H1 (cell line): ENCODE measurements around the gene PATJ. TPM values are rescaled to one million over a fixed set of nuclear protein-coding genes. Genes with fewer than 3 reads are reported as not detected.

Source experiments
- ATF2 ChIP-seq: IDR thresholded peaks from 2 replicates; pipeline ENCODE4 v1.6.1; 2012; ENCODE audit warnings: low read length, inconsistent platforms
- EZH2 ChIP-seq: fragments of 200-600 bp; sonication (generic); IDR thresholded peaks from 2 replicates; pipeline ENCODE4 v1.7.1; 2012; ENCODE audit warnings: low read depth, mild to moderate bottlenecking, moderate library complexity, low read length, inconsistent platforms; ENCODE audit not compliant: severe bottlenecking
- MAX ChIP-seq: IDR thresholded peaks from 2 replicates; pipeline ENCODE4 v1.6.1; 2012; ENCODE audit warnings: inconsistent platforms
- polyA plus RNA-seq, 7 experiments: library from polyadenylated mRNA; depleted of rRNA in 3 of 7; stranded (reverse) in 5 of 7; unstranded in 2 of 7; fragments of >200 nt in 5 of 7; fragments of 200-250 nt in 2 of 7; gene quantifications; 1 replicate in 5 of 7; 2 replicates in 1 of 7; 4 replicates in 1 of 7; pipeline versions ENCODE4 v1.2.1 to v1.2.3, GENCODE V29; 2011 to 2013; ENCODE audit warnings: missing spikeins in 2 of 7, mixed read lengths in 2 of 7
- total RNA-seq: library from RNA; stranded (reverse); fragmentation: NEBNext Ultra II Directional; extraction: Animal tissue kit (Norgen Biotek cat#: 25700); gene quantifications from 2 replicates; pipeline ENCODE4 v1.2.1, GENCODE V29; 2021

The PATJ gene
- total and polyA plus RNA-seq, 2 of the 8 experiments (the other 6 are each of a cell fraction or from before 2014, with no cell fraction given), result 8.2 to 55.6 TPM

GRCh38 chr1:61743716-61744580 is 1.7 kb downstream of the PATJ start (continued):
- TF ChIP-seq EZH2, result no peak
- no peak for TF ChIP-seq MAX
- no peak for TF ChIP-seq ATF2
